ENCODE results near the gene APOBEC2. TPM values are rescaled to one million over a fixed set of nuclear protein-coding genes. Genes with fewer than 3 reads are reported as not detected.

Gene APOBEC2
- total and polyA plus RNA-seq, 9 of the 15 experiments (the other 6 are each of a cell fraction or from before 2014, with no cell fraction given): 0.25 to 1.6 TPM; not detected in 7

GRCh38 chr6:41073203-41073967, 20.4 kb downstream of the APOBEC2 start (continued):
- TF ChIP-seq CHD7 (IDR thresholded peaks at IDR 0.05; ENCODE audit: low read depth, low read length) (no peak), ARID4B (CRISPR knock-in tag; IDR thresholded peaks at IDR 0.05) (peak; percentile 54; the same call in 1 of the 2 replicates), PHTF2 (CRISPR knock-in tag; IDR thresholded peaks at IDR 0.05) (no peak), COPS2 (conservative IDR thresholded peaks at IDR 0.05) (no peak), ZNF717 (CRISPR knock-in tag; IDR thresholded peaks at IDR 0.05) (no peak), DLX4 (CRISPR knock-in tag; IDR thresholded peaks at IDR 0.05) (no peak), ZFP30 (CRISPR knock-in tag; IDR thresholded peaks at IDR 0.05; ENCODE audit: borderline replicate concordance) (no peak), NRF1 (conservative IDR thresholded peaks at IDR 0.05 in 1 of 2, IDR thresholded peaks at IDR 0.05 in 1 of 2) (peak in 1 of 2 experiments; percentile 32; a peak in 3 of 4 replicates), HNRNPH1 (optimal IDR thresholded peaks at IDR 0.05; ENCODE audit: low read depth, low read length) (no peak), ZNF197 (CRISPR knock-in tag; IDR thresholded peaks at IDR 0.05; ENCODE audit: low read depth) (no peak)

All from K562 (cell line).